ENCODE data around the gene UBL4A. TPM values are rescaled to one million over a fixed set of nuclear protein-coding genes. Genes with fewer than 3 reads are reported as not detected.

UBL4A gene
- total RNA-seq, 1 experiment from 2014 or later: 41.3 TPM

GRCh38 chrX:154457491-154458115, 28.8 kb downstream of the UBL4A start:
- H3K27me3 Mint-ChIP-seq (ENCODE audit: unreplicated experiment): no peaks in the 10 kb centered on the region
- H3K4me1 Mint-ChIP-seq (ENCODE audit: low read depth, unreplicated experiment): peaks cover 17% of the 10 kb centered on the region
- no peaks in the 10 kb centered on the region for H3K9me3 Mint-ChIP-seq (ENCODE audit: low read depth, unreplicated experiment)
- CTCF ChIA-PET: no interaction called here
- H3K27ac Mint-ChIP-seq (ENCODE audit: unreplicated experiment): peak overlapping the region; percentile 98
- no peak for TF ChIP-seq CTCF (IDR thresholded peaks at IDR 0.05; ENCODE audit: unreplicated experiment)
- intact Hi-C loops (cut with micrococcal nuclease; ENCODE audit: unreplicated experiment): no loop called here
- DNase-seq: peak; percentile 68
- H3K4me3 Mint-ChIP-seq (ENCODE audit: low read depth, unreplicated experiment): peak overlapping the region; percentile 87
- no TSS peak for BruUV-seq (replicated peaks)
- H3K36me3 Mint-ChIP-seq (ENCODE audit: insufficient read depth, unreplicated experiment): peaks cover 43% of the 10 kb centered on the region

- Mint-ChIP-seq H3K27me3 (ENCODE audit: unreplicated experiment) (no peaks in the 10 kb centered on the region), H3K9me3 (ENCODE audit: low read depth, unreplicated experiment) (no peaks in the 10 kb centered on the region), H3K27ac (ENCODE audit: unreplicated experiment) (no peak overlapping the region), H3K36me3 (ENCODE audit: insufficient read depth, unreplicated experiment) (peaks cover 47% of the 10 kb centered on the region), H3K4me3 (ENCODE audit: low read depth, unreplicated experiment) (no peak overlapping the region), H3K4me1 (ENCODE audit: low read depth, unreplicated experiment) (peaks cover 8% of the 10 kb centered on the region)
- CTCF ChIA-PET: no interaction called here
- DNase-seq: no peak
- intact Hi-C loops (cut with micrococcal nuclease; ENCODE audit: unreplicated experiment): no loop called here
- TF ChIP-seq CTCF (IDR thresholded peaks at IDR 0.05; ENCODE audit: unreplicated experiment): no peak
- no TSS peak for BruUV-seq (replicated peaks)
Observed at GRCh38 chrX:154452823-154453222, 33.6 kb downstream of the UBL4A start.

- no peak for DNase-seq
- Mint-ChIP-seq H3K4me3 (ENCODE audit: low read depth, unreplicated experiment) (no peak overlapping the region), H3K4me1 (ENCODE audit: low read depth, unreplicated experiment) (no peaks in the 10 kb centered on the region), H3K36me3 (ENCODE audit: insufficient read depth, unreplicated experiment) (peaks cover 58% of the 10 kb centered on the region), H3K27ac (ENCODE audit: unreplicated experiment) (no peak overlapping the region), H3K9me3 (ENCODE audit: low read depth, unreplicated experiment) (no peaks in the 10 kb centered on the region), H3K27me3 (ENCODE audit: unreplicated experiment) (no peaks in the 10 kb centered on the region)
- CTCF ChIA-PET: no interaction called here
- TF ChIP-seq CTCF (IDR thresholded peaks at IDR 0.05; ENCODE audit: unreplicated experiment): no peak
- intact Hi-C loops (cut with micrococcal nuclease; ENCODE audit: unreplicated experiment): no loop called here
- no TSS peak for BruUV-seq (replicated peaks)
Observed at GRCh38 chrX:154450312-154450711, 36.1 kb downstream of the UBL4A start.

- H3K4me1 Mint-ChIP-seq (ENCODE audit: low read depth, unreplicated experiment): no peaks in the 10 kb centered on the region
- H3K4me3 Mint-ChIP-seq (ENCODE audit: low read depth, unreplicated experiment): no peak overlapping the region
- no peak for DNase-seq
- no peak overlapping the region for H3K27ac Mint-ChIP-seq (ENCODE audit: unreplicated experiment)
- TF ChIP-seq CTCF (IDR thresholded peaks at IDR 0.05; ENCODE audit: unreplicated experiment): no peak
- intact Hi-C loops (cut with micrococcal nuclease; ENCODE audit: unreplicated experiment): no loop called here
- CTCF ChIA-PET: no interaction called here
- no peaks in the 10 kb centered on the region for H3K27me3 Mint-ChIP-seq (ENCODE audit: unreplicated experiment)
- H3K9me3 Mint-ChIP-seq (ENCODE audit: low read depth, unreplicated experiment): no peaks in the 10 kb centered on the region
- peaks cover 61% of the 10 kb centered on the region for H3K36me3 Mint-ChIP-seq (ENCODE audit: insufficient read depth, unreplicated experiment)
- no TSS peak for BruUV-seq (replicated peaks)
Observed at GRCh38 chrX:154449618-154450017, 36.8 kb downstream of the UBL4A start.

Data from Calu3 (cell line).